Non-pigmented ciliary epithelial cell (primary cell): Measurements from ENCODE around the gene MAST4.

Experiments used
- DNase-seq: peaks from one replicate; pipeline ENCODE4 v3.0.0-alpha.2; 2010; ENCODE audit warnings: low read depth

The MAST4 gene

GRCh38 chr5:67190410-67190809, 594.2 kb downstream of the MAST4 start:
- no peak for DNase-seq

GRCh38 chr5:67190861-67191260, 594.7 kb downstream of the MAST4 start:
- no peak for DNase-seq

- no peak for DNase-seq
Observed at GRCh38 chr5:67192719-67193438, 596.7 kb downstream of the MAST4 start.

- DNase-seq, result no peak
Observed at GRCh38 chr5:67193439-67193807, 597.2 kb downstream of the MAST4 start.

- no peak for DNase-seq
Observed at GRCh38 chr5:67194166-67194565, 598.0 kb downstream of the MAST4 start.

GRCh38 chr5:67195406-67196275, 599.4 kb downstream of the MAST4 start:
- no peak for DNase-seq

GRCh38 chr5:67196537-67197059, 600.4 kb downstream of the MAST4 start, which contains the start of gene CD180:
TSS of gene CD180 (minus strand) at chr5:67196799. CDS start at chr5:67196641, 158 bp downstream.
- DNase-seq, result no peak

GRCh38 chr5:67197536-67197935, 601.3 kb downstream of the MAST4 start:
- DNase-seq, result no peak

- no peak for DNase-seq
Observed at GRCh38 chr5:67198917-67199316, 602.7 kb downstream of the MAST4 start.

- DNase-seq, result no peak
Observed at GRCh38 chr5:67199859-67200258, 603.7 kb downstream of the MAST4 start.

GRCh38 chr5:67200809-67201562, 604.8 kb downstream of the MAST4 start:
- DNase-seq, result no peak

- DNase-seq, result no peak
Observed at GRCh38 chr5:67201897-67202549, 605.8 kb downstream of the MAST4 start.

GRCh38 chr5:67202828-67203227, 606.6 kb downstream of the MAST4 start:
- no peak for DNase-seq

- no peak for DNase-seq
Observed at GRCh38 chr5:67203701-67204074, 607.5 kb downstream of the MAST4 start.

- no peak for DNase-seq
Observed at GRCh38 chr5:67204821-67205220, 608.6 kb downstream of the MAST4 start.

GRCh38 chr5:67205981-67206380, 609.8 kb downstream of the MAST4 start:
- no peak for DNase-seq

- DNase-seq, result no peak
Observed at GRCh38 chr5:67206461-67206860, 610.3 kb downstream of the MAST4 start.

- peak; percentile 62 for DNase-seq
Observed at GRCh38 chr5:67206929-67207328, 610.7 kb downstream of the MAST4 start.

- DNase-seq, result no peak
Observed at GRCh38 chr5:67208403-67208802, 612.2 kb downstream of the MAST4 start.

- DNase-seq, result no peak
Observed at GRCh38 chr5:67209141-67209771, 613.1 kb downstream of the MAST4 start.

- DNase-seq, result peak; percentile 74
Observed at GRCh38 chr5:67211926-67212325, 615.7 kb downstream of the MAST4 start.
